Effector CD8-positive, alpha-beta T cell (primary cell): ENCODE results near the gene SFTPB.
"Not testable (repeated sequence)": the region's sequence is repeated elsewhere in the genome, so short reads cannot be mapped to it uniquely, and the experiment has no call there.

Source experiments
- DNase-seq: peaks from one replicate; lab custom pipeline; 2025; lab: John Stamatoyannopoulos, UW

SFTPB gene

DNA sequence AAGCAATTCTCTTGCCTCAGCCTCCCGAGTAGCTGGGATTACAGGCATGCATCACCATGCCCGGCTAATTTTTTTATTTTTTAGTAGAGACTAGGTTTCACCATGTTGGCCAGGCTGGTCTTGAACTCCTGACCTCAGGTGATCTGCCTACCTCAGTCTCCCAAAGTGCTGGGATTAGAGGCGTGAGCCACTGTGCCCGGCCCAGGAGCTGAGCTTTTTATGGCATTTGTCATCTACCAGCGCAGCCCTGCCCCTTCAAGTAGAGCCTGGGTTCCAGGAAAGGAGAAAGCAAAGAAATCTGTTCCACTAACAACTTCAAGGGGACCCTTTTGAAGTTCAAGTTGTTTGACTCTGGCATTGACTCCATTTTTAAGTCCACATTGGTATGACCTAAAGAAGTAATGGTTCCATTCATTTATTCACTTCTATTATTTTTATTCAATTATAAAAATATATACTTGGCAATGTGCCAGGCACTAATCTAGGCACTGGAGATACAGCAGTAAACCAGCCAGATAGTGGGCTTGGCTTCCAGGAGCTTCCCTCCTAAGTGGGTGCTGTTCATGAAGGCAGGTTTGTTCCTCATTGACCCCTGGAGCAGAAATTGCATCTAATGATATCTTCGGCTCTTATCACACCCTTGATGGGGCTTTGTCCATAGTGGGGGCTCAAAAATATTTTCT lies 8.0 kb upstream of the SFTPB start:
- DNase-seq = no peak

DNA sequence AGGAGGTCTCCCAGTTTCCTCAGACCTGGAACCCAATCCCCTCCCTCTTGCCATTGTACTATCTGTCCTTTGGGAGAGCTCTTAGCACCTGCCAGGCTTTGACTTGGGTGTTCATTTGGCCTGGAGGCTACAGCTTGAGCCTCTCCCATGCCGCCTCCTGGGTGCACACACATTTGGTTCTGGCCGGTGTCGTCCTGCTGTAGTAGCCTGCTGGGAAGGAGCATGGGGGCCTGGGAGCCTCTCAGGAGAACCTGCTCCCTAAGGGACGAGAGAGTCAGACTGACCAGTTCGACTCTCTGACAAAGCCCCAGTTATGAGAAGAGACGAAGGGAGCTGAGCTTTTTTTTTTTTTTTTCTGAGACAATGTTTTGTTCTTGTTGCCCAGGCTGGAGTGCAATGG lies 7.4 kb upstream of the SFTPB start:
- DNase-seq = no peak

DNA sequence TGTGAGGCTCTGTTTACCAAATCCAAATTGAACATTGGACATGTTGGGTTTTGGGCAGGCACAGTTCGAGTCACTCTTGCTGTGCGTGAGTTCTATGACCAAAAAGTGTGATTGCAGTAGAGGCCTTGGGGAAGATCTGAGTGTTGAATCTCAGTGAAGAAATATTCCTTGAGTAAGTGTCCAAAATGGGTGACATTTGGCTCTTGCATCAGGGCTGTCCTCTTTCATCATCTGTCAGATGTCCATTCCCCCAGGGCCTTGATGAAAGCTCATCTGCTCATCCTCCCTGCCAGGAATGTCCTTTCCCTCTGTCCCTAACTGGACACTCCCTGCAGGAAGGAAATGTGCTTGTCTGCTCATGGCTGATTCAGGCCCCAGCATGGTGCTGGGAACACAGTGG lies 6.4 kb upstream of the SFTPB start:
- DNase-seq = no peak

DNA sequence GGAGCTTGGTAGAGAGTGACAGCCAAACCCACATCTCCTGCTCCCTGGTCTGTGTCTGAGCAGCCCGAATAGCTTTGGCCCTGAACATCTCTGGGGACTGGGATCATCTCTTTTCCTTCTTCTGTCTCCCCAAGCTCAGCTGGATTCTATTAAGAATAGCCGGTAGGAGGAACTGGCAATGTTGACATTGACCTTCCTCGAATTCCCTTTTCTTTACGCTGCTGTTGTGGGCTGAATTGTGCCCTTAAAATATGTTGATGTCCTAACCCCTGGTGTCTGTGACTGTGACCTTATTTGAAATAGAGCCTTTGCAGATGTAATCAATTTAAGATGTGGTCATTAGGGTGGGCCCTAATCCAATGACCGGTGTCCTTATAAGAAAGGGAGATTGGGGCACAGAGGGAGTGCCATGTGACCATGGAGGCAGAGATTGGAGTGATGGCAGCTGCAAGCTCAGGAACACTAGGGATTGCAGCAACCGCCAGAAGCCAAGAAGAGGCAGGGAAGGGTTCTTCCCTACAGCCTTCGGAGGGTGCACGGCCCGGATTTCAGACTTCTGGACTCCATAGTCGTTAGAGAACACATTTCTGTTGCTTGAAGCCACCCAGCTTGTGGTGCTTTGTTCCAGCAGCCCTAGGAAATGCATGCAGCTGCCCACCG lies 5.8 kb upstream of the SFTPB start:
- DNase-seq = no peak

DNA sequence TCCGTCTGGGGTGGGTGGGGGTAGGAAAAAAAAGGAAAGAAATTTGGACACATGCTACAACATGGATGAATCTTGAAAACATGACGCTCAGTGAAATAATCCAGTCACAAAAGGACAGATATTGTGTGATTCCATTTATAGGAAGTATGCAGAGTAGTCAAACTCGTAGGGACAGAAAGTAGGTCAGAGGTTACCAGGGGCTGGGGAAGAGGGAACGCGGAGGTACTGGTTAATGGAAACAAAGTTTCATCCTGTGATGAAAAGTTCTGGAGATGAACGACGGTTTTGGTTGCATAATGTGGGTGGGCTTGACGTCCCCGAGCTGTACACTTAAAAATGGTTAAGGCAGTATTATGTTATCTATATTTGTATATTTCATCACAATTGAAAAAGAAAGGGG lies 4.5 kb upstream of the SFTPB start:
- DNase-seq = no peak

DNA sequence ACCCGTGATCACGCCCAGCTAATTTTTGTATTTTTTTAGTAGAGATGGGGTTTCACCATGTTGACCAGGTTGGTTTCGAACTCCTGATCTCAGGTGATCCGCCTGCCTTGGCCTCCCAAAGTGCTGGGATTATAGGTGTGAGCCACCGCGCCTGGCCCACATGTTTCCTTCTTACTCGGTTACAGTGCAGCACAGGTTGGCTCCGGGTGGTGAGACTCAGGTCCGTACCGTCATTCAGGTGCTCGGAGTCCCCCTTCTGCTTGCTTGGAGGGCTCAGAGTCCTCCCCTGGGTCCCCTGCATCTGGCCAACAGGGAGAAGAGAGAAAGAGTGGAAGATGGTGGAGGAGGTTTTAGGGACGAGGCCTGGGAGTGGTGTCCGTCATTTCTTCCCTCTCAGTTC lies 2.4 kb upstream of the SFTPB start:
- DNase-seq = not testable (repeated sequence)

DNA sequence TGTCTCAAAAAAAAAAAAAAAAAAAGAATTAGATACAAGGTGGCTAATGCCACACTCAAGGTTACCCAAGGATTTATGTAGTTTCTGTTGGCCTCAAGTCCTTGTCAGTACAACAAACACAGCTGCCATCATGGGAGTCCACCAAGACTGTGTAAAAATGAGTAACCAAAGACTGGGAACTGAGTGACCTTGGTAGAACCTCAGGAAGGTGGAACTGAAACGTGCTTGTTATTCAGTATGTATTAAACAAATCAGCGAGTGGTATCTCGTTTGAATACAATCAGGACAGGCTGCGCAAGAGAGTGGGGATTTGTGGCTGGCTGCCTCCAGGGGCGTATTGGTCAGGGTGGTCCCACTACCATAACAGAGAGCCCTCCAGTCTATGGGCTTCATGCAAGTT lies 1.6 kb upstream of the SFTPB start:
- no peak for DNase-seq

DNA sequence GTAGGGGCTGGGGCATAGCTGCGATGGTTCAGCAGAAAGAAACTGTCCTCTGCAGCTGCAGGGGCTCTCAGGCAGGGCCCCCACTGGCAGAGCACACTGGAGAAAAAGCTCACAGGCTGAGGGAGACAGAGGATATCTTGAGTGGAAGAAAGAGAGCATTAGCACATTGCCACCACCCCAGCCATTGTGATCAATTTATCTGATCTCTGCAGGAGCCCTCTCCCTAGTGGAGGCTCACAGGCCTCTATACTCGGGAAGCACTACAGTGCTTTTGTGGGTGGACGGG lies 801 bp upstream of the SFTPB start:
- DNase-seq = no peak

DNA sequence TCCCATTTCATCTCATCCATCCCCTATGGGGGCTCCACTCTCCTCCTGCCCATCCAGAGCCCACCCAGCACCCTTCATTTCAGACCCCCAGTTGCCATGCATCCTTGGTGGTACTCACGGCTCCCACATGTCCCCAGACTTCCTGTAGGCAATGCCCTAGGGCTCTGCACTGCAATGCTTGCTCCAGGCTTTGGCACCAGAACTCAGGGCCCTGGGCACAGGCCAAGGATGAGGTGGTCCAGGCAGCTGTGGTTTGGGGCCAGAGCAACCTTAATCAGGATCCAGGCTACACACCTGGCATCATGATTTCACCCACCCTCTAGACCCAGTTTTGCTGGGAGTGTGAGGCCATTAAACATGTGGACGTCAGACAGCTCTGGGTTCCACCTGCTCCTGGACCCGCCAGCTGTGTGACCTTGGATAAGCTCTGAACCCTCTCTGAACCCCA lies 414 bp downstream of the SFTPB start:
- DNase-seq = no peak

DNA sequence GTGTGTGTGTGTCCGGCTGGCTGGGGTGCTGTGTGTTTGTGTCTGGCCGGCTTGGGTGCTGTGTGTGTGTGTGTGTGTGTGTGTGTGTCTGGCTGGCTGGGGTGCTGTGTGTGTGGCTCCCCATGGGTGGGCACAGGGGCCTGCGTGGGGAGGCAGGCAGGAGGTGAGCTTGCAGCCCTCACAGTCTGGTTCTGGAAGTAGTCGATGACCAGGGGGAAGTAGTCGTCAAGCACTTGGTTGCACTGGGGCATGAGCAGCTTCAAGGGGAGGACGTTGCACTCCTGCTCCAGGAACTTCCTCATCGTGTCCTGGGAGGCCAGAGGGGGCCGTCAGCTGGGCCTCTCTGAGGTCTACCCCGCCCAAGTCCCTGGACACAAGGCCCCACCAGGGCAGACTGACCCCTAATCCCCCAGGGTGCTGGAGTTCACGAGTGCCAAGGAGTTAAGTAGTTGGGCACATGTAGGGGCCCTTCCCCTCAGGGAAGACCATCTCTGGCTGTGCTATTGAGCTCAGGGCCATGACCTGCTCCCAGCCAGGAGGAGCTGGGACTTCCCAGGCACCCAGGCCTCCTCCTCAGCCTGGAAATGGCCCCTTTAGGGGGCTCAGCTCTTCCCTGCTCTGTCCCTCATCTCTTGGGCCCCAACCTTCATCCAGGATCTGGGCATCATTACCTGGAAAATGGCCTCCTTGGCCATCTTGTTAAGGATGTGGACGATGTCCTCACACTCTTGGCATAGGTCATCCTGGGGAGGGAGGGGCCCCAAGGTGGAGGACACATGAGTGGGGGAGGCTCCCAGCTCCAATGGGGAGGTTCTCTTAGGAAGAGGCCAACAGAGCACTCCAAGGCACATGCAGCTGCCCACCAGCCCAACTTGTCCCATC lies 1.3 kb downstream of the SFTPB start:
- DNase-seq = no peak

DNA sequence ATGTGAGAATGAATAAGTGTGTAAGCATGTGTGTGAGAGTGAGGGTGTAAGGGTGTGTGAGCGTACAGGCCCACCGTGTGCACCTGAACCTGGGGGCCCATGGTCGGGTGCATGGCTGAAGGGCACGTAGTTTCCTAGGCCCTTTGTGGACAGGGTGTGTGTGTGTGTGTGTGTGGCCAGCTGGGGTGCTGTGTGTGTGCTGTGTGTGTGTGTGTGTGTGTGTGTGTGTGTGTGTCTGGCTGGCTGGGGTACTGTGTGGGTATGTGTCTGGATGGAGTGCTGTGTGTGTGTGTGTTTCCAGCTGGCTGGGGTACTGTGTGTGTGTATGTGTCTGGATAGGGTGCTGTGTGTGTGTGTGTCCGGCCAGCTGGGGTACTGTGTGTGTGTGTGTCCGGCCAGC lies 2.0 kb downstream of the SFTPB start:
- no peak for DNase-seq

DNA sequence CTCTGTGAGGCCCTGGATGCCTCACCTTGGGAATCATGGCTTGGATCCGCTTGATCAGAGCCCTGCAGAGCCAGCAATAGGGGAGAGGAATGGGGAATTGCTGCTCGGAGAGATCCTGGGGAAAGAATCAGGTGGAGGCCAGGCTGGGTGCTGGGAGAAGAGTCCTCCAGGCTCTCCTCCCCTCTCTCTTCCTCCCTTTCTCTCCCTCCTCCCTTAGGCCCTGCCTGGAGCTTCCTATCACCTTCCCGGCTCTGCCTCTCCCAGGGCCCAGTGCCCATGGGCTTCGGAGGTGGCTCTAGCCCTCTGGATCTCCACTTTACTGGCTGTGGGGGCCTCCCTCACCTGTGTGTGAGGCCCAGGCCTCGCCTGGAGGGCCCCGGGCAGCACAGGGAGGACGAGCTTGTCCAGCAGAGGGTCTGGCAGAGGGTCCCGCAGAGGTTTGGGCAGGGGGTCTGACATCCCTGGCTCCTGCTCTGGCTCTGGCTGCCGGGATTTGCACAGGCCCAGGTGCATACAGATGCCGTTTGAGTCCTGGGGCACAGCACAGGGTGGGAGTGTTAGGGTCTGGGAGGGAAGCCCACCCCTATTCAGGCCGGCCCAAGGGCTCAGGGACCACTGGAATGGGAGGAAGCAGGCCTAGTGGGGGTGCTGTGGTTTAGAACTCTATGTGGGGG lies 2.6 kb downstream of the SFTPB start:
- DNase-seq = no peak

DNA sequence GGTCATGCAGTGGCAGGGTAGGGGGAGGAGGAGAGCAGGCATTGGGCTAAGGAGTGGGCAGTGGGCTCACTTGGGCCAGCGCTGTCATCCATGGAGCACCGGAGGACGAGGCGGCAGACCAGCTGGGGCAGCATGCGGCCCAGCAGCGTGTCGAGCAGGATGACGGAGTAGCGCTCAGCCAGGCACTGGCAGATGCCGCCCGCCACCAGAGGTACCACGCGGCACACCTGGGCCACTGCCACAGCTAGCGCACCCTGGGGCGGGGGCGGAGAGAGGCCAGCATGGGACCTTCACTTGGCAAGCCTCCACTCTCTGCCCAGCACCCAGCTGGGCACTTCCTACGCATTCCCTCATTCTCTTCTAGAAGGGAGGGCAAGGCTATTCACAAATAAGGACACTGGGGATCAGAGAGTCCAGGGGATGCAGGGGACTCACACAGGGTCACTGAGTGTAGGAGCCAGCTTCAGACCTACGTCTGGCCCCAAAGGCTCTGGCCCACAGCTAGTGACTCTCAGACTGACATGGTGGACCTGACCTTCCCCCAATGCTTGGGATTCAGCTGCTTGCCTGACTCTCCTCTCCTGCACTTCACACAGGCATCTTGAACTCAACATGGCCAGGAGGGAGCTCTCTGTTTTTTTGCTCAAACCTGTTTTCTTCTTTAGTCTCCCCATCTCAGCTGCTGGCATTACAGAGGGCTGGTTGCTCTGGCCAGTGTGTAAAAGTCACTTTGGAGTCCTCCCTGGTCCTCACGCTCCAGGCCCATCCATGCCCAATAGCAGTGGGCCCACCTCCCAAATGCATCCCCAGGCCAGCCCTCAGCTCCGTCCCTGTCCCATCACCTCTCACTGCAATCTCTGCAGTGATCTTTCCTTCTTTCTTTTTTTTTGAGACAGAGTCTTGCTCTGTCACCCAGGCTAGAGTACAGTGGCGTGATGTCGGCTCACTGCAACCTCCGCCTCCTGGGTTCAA lies 4.1 kb downstream of the SFTPB start:
- no peak for DNase-seq

DNA sequence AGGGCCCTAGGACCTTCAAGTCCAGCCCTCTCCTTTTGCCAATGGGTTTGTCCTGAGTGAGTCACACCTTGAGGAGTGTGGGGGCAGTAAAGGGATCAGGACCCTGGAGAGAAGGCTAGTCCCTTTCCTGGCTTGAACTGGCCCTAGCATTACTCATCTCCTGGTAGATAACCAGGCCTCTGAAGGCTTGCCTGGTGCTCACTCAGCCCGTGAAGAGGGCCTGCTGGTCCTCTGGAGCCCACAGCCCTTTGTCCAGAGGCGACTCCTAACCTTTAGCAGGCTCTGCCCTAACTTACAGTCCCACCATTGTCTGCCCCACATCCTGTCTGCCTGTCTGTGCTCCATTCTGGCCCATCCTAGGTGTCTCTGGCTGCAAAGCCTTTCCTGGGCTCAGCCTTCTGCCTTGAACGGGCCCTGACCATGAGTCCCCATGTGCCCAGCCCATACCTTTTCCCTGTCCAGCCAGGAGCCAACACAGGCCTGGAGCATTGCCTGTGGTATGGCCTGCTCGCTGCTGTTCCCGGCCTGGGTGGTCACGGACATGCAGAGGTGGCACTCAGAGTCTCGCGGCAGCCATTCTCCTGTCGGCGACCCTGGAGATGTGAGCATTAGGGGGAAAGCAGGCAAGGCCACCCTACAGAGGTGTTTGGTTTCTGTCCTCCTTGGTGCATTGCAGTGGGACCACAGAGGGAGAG lies 5.0 kb downstream of the SFTPB start:
- no peak for DNase-seq

DNA sequence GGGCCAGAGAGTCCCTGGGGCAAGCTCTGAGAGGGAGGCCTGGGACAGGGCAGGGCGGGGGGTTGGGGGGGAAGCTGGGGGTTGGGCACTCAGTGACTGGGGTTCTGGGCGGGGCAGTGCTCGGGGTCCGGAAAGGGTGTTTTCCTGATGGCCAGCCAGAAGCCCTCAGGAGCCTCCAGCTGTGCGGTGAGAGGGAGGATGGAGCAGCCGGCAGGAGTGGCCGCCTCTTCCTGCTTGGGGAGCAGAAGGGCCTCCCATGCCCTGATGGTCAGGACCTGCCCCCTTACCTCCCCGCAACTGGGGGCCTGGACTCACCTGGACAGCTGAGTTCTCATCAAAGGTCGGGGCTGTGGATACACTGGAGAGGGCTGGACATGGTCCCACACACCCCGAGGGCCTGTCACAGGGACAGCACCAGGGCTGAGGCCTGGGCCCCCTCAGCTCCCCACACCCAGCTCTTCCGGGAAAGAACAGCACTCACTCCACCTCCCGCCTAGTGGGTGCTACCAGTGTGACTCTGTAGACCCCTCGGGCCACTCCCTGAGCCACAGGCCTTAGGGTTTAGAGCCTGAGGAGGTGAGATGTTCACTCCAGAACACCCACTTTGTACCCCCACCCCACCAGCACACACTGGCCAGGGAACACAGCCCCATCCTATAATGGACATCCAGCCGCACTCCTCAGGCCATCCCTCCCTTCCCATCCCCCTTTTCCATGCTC lies 6.7 kb downstream of the SFTPB start:
- DNase-seq = no peak

DNA sequence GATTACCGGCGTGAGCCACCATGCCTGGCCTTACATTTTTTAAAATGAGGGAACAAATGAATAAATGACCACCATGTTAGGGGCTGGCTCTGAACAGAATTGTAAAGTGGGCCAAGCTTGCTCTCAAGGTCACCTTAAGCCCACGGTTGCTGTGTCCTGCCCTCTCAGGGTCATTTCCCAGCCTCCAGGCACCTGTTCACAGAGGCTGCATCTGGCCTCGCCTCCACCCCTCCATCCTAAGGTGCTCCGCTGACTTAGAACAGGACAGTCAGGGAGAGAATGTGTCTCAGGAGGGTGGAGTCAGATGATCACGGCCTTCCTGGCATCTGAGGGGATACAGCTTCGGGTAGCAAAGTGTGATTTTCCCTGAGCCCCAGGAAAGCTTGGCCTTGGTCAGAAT lies 7.3 kb downstream of the SFTPB start:
- no peak for DNase-seq

DNA sequence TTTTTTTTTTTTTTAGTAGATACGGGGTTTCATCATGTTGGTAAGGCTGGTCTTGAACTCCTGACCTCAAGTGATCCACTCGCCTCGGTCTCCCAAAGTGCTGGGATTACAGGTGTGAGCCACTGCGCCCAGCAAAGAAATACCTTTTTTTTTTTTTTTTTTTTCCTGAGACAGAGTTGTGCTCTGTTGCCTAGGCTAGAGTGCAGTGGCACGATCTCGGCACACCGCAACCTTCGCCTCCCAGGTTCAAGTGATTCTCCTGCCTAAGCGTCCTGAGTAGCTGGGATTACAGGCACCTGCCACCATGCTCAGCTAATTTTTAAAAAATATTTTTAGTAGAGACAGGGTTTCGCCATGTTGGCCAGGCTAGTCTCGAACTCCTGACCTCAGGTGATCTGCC lies 7.7 kb downstream of the SFTPB start:
- DNase-seq = not testable (repeated sequence)

DNA sequence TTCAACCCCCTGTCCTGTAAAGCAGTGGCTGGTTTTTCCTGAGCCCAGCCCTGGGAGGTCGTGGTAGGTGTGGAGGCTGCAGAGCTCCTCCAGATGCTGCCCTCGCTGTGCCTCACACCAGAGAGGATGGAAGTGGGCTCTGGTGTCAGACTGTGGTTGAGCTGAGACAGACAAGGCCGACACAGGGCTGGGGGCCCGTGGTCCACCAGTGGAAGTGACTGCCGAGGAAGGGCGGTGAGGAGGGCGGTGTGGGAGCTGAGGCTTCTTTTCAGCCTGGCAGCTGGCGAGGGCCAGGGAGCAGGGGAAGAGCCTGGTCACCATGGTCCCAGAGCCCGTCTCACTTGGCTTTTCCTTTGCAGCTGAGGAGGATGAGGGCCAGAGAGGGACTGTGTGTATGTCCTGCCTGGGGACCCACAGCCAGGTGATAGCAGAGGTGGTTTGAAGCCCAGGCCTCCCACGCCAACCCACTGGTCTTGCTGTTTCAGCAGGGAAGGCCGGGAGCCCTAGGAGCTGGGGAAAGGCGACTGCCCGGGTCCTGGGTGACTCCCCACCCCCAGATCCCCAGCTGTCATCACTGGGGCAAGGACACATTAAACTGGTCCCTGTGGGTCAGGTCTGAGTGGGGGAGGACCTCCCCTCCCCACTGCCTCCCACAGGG lies 8.5 kb downstream of the SFTPB start:
- DNase-seq = no peak

DNA sequence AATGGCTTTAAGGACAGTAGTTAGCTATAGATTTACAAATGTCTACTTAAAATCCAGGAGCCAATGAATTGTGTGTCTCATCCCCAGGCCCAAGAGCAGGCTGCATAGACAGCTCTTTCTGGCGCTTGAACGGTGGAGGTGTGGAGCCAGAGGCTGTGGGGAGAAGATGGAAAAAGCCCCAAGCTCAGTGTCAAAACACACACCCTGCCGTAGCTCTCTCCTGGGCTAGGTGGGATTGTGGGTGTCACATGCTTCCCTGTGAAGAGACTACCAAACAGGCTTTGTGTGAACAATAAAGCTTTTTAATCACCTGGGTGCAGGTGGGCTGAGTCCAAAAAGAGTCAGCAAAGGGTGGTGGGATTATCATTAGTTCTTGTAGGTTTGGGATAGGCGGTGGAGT lies 10.6 kb downstream of the SFTPB start:
- DNase-seq = not testable (repeated sequence)

DNA sequence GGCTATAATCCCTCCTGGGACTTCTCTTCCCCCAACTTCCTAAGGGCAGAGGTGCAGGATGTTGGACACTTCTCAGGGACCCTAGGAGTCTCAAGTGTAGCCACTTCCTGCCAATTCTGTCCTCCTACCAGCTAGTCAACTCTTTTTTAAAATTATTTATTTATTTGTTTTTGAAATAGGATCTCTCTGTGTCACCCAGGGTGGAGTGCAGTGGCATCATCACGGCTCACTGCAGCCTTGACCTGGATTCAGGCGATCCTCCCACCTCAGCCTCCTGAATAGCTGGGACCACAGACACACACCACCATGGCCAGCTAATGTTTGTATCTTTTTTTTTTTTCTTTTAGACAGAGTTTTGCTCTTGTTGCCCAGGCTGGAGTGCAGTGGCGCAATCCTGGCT lies 11.5 kb downstream of the SFTPB start:
- DNase-seq = no peak
